CD14-positive monocyte (primary cell): ENCODE results near the gene TADA3. TPM values are rescaled to one million over a fixed set of nuclear protein-coding genes. Genes with fewer than 3 reads are reported as not detected.

Source experiments
- DNase-seq, 3 donors: peaks; one replicate each; pipeline ENCODE4 v3.0.0-alpha.2; 2011 to 2022
- H2AFZ ChIP-seq: 2 replicates; pipeline ENCODE4 v1.6.0; 2012; ENCODE audit warnings: mild to moderate bottlenecking, low read depth, low read length, inconsistent platforms; ENCODE audit not compliant: insufficient read depth, poor library complexity, severe bottlenecking
- H3K27ac ChIP-seq, 2 donors: 1 replicate in 1 of 2; 2 replicates in 1 of 2; pipeline ENCODE4 v1.5.1; 2012 to 2013; ENCODE audit warnings: low read length in 2 of 2, control low read depth in 1 of 2, inconsistent platforms in 1 of 2, low read depth in 1 of 2, mild to moderate bottlenecking in 1 of 2
- H3K27me3 ChIP-seq, 2 donors: one replicate each; pipeline versions ENCODE4 v1.6.0 to v1.6.1; 2011 to 2013; ENCODE audit warnings: low read length in 2 of 2; ENCODE audit not compliant: control insufficient read depth in 2 of 2, insufficient read depth in 2 of 2
- H3K36me3 ChIP-seq, 2 donors: replicated peaks in 1 of 2; 1 replicate in 1 of 2; 2 replicates in 1 of 2; pipeline versions ENCODE4 v1.5.1 to v1.6.1; 2012 to 2013; ENCODE audit warnings: low read length in 2 of 2, control low read depth in 1 of 2, inconsistent platforms in 1 of 2, mild to moderate bottlenecking in 1 of 2; ENCODE audit not compliant: insufficient read depth in 2 of 2, control insufficient read depth in 1 of 2
- H3K4me1 ChIP-seq, 2 donors: 1 replicate in 1 of 2; 2 replicates in 1 of 2; pipeline versions ENCODE4 v1.5.1 to v1.6.1; 2012 to 2013; ENCODE audit warnings: low read length in 2 of 2, control low read depth in 1 of 2, inconsistent platforms in 1 of 2, mild to moderate bottlenecking in 1 of 2, moderate library complexity in 1 of 2; ENCODE audit not compliant: insufficient read depth in 2 of 2, control insufficient read depth in 1 of 2
- H3K4me2 ChIP-seq: replicated peaks from 2 replicates; pipeline ENCODE3; 2012; ENCODE audit warnings: low read length, moderate library complexity, mild to moderate bottlenecking; ENCODE audit not compliant: poor library complexity, severe bottlenecking; ENCODE audit errors: extremely low read depth
- H3K4me3 ChIP-seq, 3 experiments: fragments of 200-600 bp in 1 of 3; sonication (generic) in 1 of 3; replicated peaks in 1 of 3; 1 replicate in 2 of 3; 2 replicates in 1 of 3; pipeline ENCODE4 v1.5.1; 2011 to 2013; ENCODE audit warnings: low read length in 3 of 3, mild to moderate bottlenecking in 3 of 3, control low read depth in 2 of 3, low read depth in 2 of 3, inconsistent platforms in 1 of 3, moderate library complexity in 1 of 3
- H3K79me2 ChIP-seq: 2 replicates; pipeline ENCODE4 v1.6.0; 2012; ENCODE audit warnings: mild to moderate bottlenecking, control low read depth, inconsistent platforms, low read length, moderate library complexity; ENCODE audit not compliant: insufficient read depth
- H3K9ac ChIP-seq: 2 replicates; pipeline ENCODE4 v1.6.0; 2017; ENCODE audit warnings: low read length, mild to moderate bottlenecking; ENCODE audit not compliant: insufficient read depth, poor library complexity, severe bottlenecking
- H3K9me3 ChIP-seq, 2 donors: replicated peaks in 1 of 2; 1 replicate in 1 of 2; 2 replicates in 1 of 2; pipeline versions ENCODE4 v1.5.1 to v1.6.1; 2012 to 2013; ENCODE audit warnings: low read length in 2 of 2, control low read depth in 1 of 2; ENCODE audit not compliant: control insufficient read depth in 1 of 2, insufficient read depth in 1 of 2
- H4K20me1 ChIP-seq: 2 replicates; pipeline ENCODE4 v1.6.0; 2012; ENCODE audit warnings: mild to moderate bottlenecking, low read length, control low read depth, moderate library complexity; ENCODE audit not compliant: insufficient read depth
- H3K27ac Mint-ChIP-seq, 7 donors: one replicate each; pipeline ENCODE4 v1.8.0; 2020; ENCODE audit warnings: mild to moderate bottlenecking in 7 of 7, mixed read lengths in 7 of 7, moderate library complexity in 6 of 7, inconsistent platforms in 2 of 7
- H3K27me3 Mint-ChIP-seq, 3 donors: one replicate each; pipeline ENCODE4 v1.8.0; 2021 to 2022; ENCODE audit warnings: low read depth in 3 of 3, mild to moderate bottlenecking in 3 of 3, mixed read lengths in 3 of 3, moderate library complexity in 3 of 3, inconsistent platforms in 1 of 3
- H3K36me3 Mint-ChIP-seq, 2 donors: one replicate each; pipeline ENCODE4 v1.8.0; 2020; ENCODE audit warnings: mixed read lengths in 2 of 2, inconsistent platforms in 1 of 2, mild to moderate bottlenecking in 1 of 2
- H3K4me1 Mint-ChIP-seq: one replicate; pipeline ENCODE4 v1.8.0; 2020; ENCODE audit warnings: mild to moderate bottlenecking, mixed read lengths
- H3K4me3 Mint-ChIP-seq, 2 donors: one replicate each; pipeline ENCODE4 v1.8.0; 2020; ENCODE audit warnings: mild to moderate bottlenecking in 2 of 2, mixed read lengths in 2 of 2, moderate library complexity in 1 of 2
- H3K9me3 Mint-ChIP-seq, 7 donors: one replicate each; pipeline ENCODE4 v1.8.0; 2020 to 2022; ENCODE audit warnings: mixed read lengths in 7 of 7, mild to moderate bottlenecking in 6 of 7, moderate library complexity in 6 of 7, inconsistent platforms in 2 of 7
- CTCF ChIP-seq: fragments of 200-600 bp; IDR thresholded peaks from one replicate; pipeline ENCODE4 v1.8.0; 2022; ENCODE audit warnings: antibody characterized with exemption, mild to moderate bottlenecking
- WGBS: methylation state at CpG from one replicate; pipeline ENCODE4 v1.1.5; 2013; ENCODE audit warnings: missing lambda C conversion rate; ENCODE audit not compliant: insufficient coverage; 5-methylcytosine and 5-hydroxymethylcytosine counted together
- intact Hi-C, 2 donors: fragments of 100-400 bp; cut with micrococcal nuclease; formaldehyde crosslinking; loops; one replicate each; pipeline versions ENCODE4 v1.15.0 to v1.15.1; 2023
- polyA plus RNA-seq, 3 donors: library from polyadenylated mRNA; depleted of rRNA in 1 of 3; unstranded in 2 of 3; stranded (reverse) in 1 of 3; fragments of 300-500 nt in 2 of 3; fragments of >200 nt in 1 of 3; fragmentation: Illumina TruSeq in 2 of 3; gene quantifications; 1 replicate in 2 of 3; 2 replicates in 1 of 3; pipeline ENCODE4 v1.2.3, GENCODE V29; 2012 to 2021

TADA3 gene
- polyA plus RNA-seq, 3 donors: 36.1 to 47.2 (median 46.9) TPM

- Histone ChIP-seq H3K36me3 (peaks cover 44 to 65% of the 10 kb centered on the region in 2 donors), H3K4me3 (no peak overlapping the region), H3K9me3 (no peaks in the 10 kb centered on the region), H2AFZ (no peak overlapping the region), H3K9ac (no peak overlapping the region), H4K20me1 (no peaks in the 10 kb centered on the region), H3K4me2 (no peak overlapping the region), H3K4me1 (peaks cover 29% of the 10 kb centered on the region in 2 donors), H3K27me3 (no peaks in the 10 kb centered on the region), H3K27ac (no peak overlapping the region), H3K79me2 (peaks cover 14% of the 10 kb centered on the region)
- no peak for TF ChIP-seq CTCF
- peaks cover 56 to 82% of the 10 kb centered on the region in 2 donors for H3K36me3 Mint-ChIP-seq
- H3K4me3 Mint-ChIP-seq: no peak overlapping the region
- DNase-seq: no peak
- H3K4me1 Mint-ChIP-seq: peaks cover 39% of the 10 kb centered on the region
- WGBS: no CpG with 5 or more reads among the region's 4 CpGs
- intact Hi-C loops: no loop called here
- H3K9me3 Mint-ChIP-seq: peaks cover 0 to 4% (median 0%) of the 10 kb centered on the region in 7 donors
- no peaks in the 10 kb centered on the region for H3K27me3 Mint-ChIP-seq
- no peak overlapping the region for H3K27ac Mint-ChIP-seq
Measured at GRCh38 chr3:9784965-9785364, 7.3 kb downstream of the TADA3 start.

GRCh38 chr3:9783954-9784353, 8.3 kb downstream of the TADA3 start:
- intact Hi-C loops: no loop called here

More at GRCh38 chr3:9783954-9784353, 8.3 kb downstream of the TADA3 start:
- 99% methylated on average over 14 of the region's 14 CpGs for WGBS
- DNase-seq: no peak
- no peaks in the 10 kb centered on the region for H3K9me3 ChIP-seq
- peaks cover 34 to 55% of the 10 kb centered on the region in 2 donors for H3K36me3 ChIP-seq
- no peak overlapping the region for H3K4me3 Mint-ChIP-seq
- H3K27me3 ChIP-seq: no peaks in the 10 kb centered on the region
- no peak overlapping the region for H3K27ac Mint-ChIP-seq
- no peak overlapping the region for H3K4me2 ChIP-seq
- no peaks in the 10 kb centered on the region for H3K27me3 Mint-ChIP-seq
- H3K27ac ChIP-seq: no peak overlapping the region
- TF ChIP-seq CTCF: no peak
- H3K4me1 ChIP-seq: peaks cover 39% of the 10 kb centered on the region in 2 donors
- H2AFZ ChIP-seq: no peak overlapping the region
- H3K36me3 Mint-ChIP-seq: peaks cover 46 to 72% of the 10 kb centered on the region in 2 donors
- H3K4me3 ChIP-seq: no peak overlapping the region
- no peaks in the 10 kb centered on the region for H4K20me1 ChIP-seq
- no peak overlapping the region for H3K9ac ChIP-seq
- peaks cover 7% of the 10 kb centered on the region for H3K79me2 ChIP-seq
- peaks cover 0 to 1% (median 0%) of the 10 kb centered on the region in 7 donors for H3K9me3 Mint-ChIP-seq
- peaks cover 49% of the 10 kb centered on the region for H3K4me1 Mint-ChIP-seq
